Measurements from ENCODE around the gene ZNF174.

The ZNF174 gene

GRCh38 chr16:3443108-3444031 is 42.4 kb downstream of the ZNF174 start, which contains the start of the genes NAA60 and ZNF597:
NAA60 (plus strand) TSS chr16:3443680; CDS start chr16:3476228, 32,548 bp downstream.
ZNF597 (minus strand) TSS chr16:3443504; CDS start chr16:3443153, 351 bp downstream.
- peak; percentile 80 for DNase-seq (ENCODE audit: low spot score)

GRCh38 chr16:3444032-3444388 is 43.0 kb downstream of the ZNF174 start:
- no peak for DNase-seq (ENCODE audit: low spot score)

- no peak for DNase-seq (ENCODE audit: low spot score)
These were observed 53.1 kb downstream of the ZNF174 start for GRCh38 chr16:3454093-3454492.

- DNase-seq (ENCODE audit: low spot score): no peak
These were observed 53.7 kb downstream of the ZNF174 start for GRCh38 chr16:3454631-3455147.

GRCh38 chr16:3457434-3458252 is 56.6 kb downstream of the ZNF174 start:
- DNase-seq (ENCODE audit: low spot score): peak; percentile 95

GRCh38 chr16:3458278-3458851 is 57.4 kb downstream of the ZNF174 start:
- DNase-seq (ENCODE audit: low spot score): no peak

GRCh38 chr16:3458852-3459361 is 57.9 kb downstream of the ZNF174 start:
- peak; percentile 82 for DNase-seq (ENCODE audit: low spot score)

Measured in HuH-7.5 (cell line).